GM12892 (cell line): Measurements from ENCODE around the gene TUT1.

Experiments
- POLR2A ChIP-seq: IDR thresholded peaks from 2 replicates; pipeline ENCODE4 v1.6.1; 2011; ENCODE audit warnings: low read depth, low read length, control low read depth
- TAF1 ChIP-seq: IDR thresholded peaks from 2 replicates; pipeline ENCODE4 v1.6.1; 2011; ENCODE audit warnings: low read depth, mild to moderate bottlenecking, control low read depth, low read length, borderline replicate concordance

GRCh38 chr11:62546244-62546928 lies 44.9 kb downstream of the TUT1 start, which contains the start of gene AHNAK:
- TF ChIP-seq TAF1 (no peak), POLR2A (no peak)
